ENCODE data around the gene SMG7.

SMG7 gene

GRCh38 chr1:183543619-183544204 is 71.4 kb downstream of the SMG7 start:
- H4K5ac ChIP-seq (ENCODE audit: low read length), result no peak overlapping the region
- H2BK5ac ChIP-seq (ENCODE audit: low read length), result no peak overlapping the region
- peak; percentile 68 for DNase-seq
- no peaks in the 10 kb centered on the region for H3K27me3 ChIP-seq (ENCODE audit: insufficient read depth, low read length, poor library complexity)
- no peak overlapping the region for H3K56ac ChIP-seq (ENCODE audit: low read length)
- H3K18ac ChIP-seq (ENCODE audit: low read length), result no peak overlapping the region
- no peaks in the 10 kb centered on the region for H3K79me2 ChIP-seq (ENCODE audit: control insufficient read depth, insufficient read depth, low read length)
- no peak overlapping the region for H3K4ac ChIP-seq (ENCODE audit: low read depth, low read length)
- no peak overlapping the region for H2BK15ac ChIP-seq (replicated peaks; ENCODE audit: low read depth)
- no peak overlapping the region for H3K4me2 ChIP-seq (ENCODE audit: low read length)
- H3K23ac ChIP-seq (ENCODE audit: low read length), result no peak overlapping the region
- H2AK5ac ChIP-seq (ENCODE audit: low read length), result no peak overlapping the region
- H3K27ac ChIP-seq (ENCODE audit: low read depth, low read length), result no peak overlapping the region
- H2BK120ac ChIP-seq (ENCODE audit: low read depth, low read length), result no peak overlapping the region
- H3K36me3 ChIP-seq (ENCODE audit: control insufficient read depth, insufficient read depth, low read length), result peaks cover 5% of the 10 kb centered on the region
- H3K9ac ChIP-seq (ENCODE audit: low read length), result no peak overlapping the region
- no peak overlapping the region for H3K4me3 ChIP-seq (ENCODE audit: low read length)
- no CpG with 5 or more reads among the region's 2 CpGs for WGBS (ENCODE audit: extremely low coverage, insufficient coverage, low lambda C conversion rate)
- no peaks in the 10 kb centered on the region for H3K4me1 ChIP-seq (ENCODE audit: control insufficient read depth, low read depth, low read length)
- no peak overlapping the region for H4K8ac ChIP-seq (ENCODE audit: low read depth, low read length)
- H3K79me1 ChIP-seq (ENCODE audit: low read length), result no peaks in the 10 kb centered on the region

DNA sequence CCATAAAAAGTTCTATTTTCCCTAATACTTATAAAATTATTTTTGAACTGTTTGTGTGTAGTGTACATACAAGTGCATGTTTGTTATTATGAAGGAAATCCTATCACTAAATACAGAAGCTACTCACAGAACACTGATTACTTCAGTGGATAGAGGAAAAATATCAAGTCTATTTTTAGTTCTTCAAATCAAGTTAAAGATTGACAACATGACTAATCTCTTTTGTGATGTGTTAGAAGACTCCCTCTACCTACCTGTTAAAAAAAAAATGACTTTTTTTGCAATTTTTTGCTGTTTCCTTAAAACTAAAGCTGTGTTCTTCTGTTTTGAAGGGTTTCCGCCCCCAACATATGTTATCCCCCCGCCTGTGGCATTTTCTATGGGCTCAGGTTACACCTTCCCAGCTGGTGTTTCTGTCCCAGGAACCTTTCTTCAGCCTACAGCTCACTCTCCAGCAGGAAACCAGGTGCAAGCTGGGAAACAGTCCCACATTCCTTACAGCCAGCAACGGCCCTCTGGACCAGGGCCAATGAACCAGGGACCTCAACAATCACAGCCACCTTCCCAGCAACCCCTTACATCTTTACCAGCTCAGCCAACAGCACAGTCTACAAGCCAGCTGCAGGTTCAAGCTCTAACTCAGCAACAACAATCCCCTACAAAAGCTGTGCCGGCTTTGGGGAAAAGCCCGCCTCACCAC is 72.4 kb downstream of the SMG7 start:
- Histone ChIP-seq H3K79me2 (ENCODE audit: control insufficient read depth, insufficient read depth, low read length) (no peaks in the 10 kb centered on the region), H3K27ac (ENCODE audit: low read depth, low read length) (no peak overlapping the region), H2BK5ac (ENCODE audit: low read length) (no peak overlapping the region), H3K4me3 (ENCODE audit: low read length) (no peak overlapping the region), H2BK15ac (replicated peaks; ENCODE audit: low read depth) (no peak overlapping the region), H3K36me3 (ENCODE audit: control insufficient read depth, insufficient read depth, low read length) (peaks cover 5% of the 10 kb centered on the region), H3K4me2 (ENCODE audit: low read length) (no peak overlapping the region), H3K27me3 (ENCODE audit: insufficient read depth, low read length, poor library complexity) (no peaks in the 10 kb centered on the region), H3K18ac (ENCODE audit: low read length) (no peak overlapping the region), H3K79me1 (ENCODE audit: low read length) (no peaks in the 10 kb centered on the region), H3K4ac (ENCODE audit: low read depth, low read length) (no peak overlapping the region), H3K56ac (ENCODE audit: low read length) (no peak overlapping the region), H3K9ac (ENCODE audit: low read length) (no peak overlapping the region), H3K4me1 (ENCODE audit: control insufficient read depth, low read depth, low read length) (no peaks in the 10 kb centered on the region), H2BK120ac (ENCODE audit: low read depth, low read length) (no peak overlapping the region), H3K23ac (ENCODE audit: low read length) (no peak overlapping the region), H4K8ac (ENCODE audit: low read depth, low read length) (no peak overlapping the region), H4K5ac (ENCODE audit: low read length) (no peak overlapping the region), H2AK5ac (ENCODE audit: low read length) (no peak overlapping the region)
- no CpG with 5 or more reads among the region's 5 CpGs for WGBS (ENCODE audit: extremely low coverage, insufficient coverage, low lambda C conversion rate)
- DNase-seq, result peak; percentile 30

DNA sequence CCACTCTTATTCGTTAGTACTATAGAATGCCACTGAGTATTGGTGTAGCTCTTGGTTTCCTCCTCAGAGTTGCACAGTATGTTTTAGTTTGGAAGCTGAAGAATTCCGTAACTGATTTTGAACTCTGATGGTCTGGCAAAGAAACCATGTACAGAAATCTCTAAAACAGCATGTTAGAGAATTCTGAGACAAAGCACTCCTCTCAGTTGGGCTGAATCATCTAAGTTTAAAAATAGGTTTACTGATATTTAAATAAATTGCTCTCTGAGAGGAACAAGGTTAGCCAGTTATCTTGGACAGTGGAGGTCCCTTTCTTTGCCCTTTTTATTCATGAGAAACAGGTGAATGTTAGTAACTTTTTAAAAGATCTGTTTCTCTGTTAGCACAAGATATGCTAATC is 74.1 kb downstream of the SMG7 start:
- Histone ChIP-seq H3K79me2 (ENCODE audit: control insufficient read depth, insufficient read depth, low read length) (no peaks in the 10 kb centered on the region), H2AK5ac (ENCODE audit: low read length) (no peak overlapping the region), H3K27ac (ENCODE audit: low read depth, low read length) (no peak overlapping the region), H3K56ac (ENCODE audit: low read length) (no peak overlapping the region), H3K4ac (ENCODE audit: low read depth, low read length) (no peak overlapping the region), H3K9ac (ENCODE audit: low read length) (no peak overlapping the region), H2BK120ac (ENCODE audit: low read depth, low read length) (no peak overlapping the region), H3K4me2 (ENCODE audit: low read length) (no peak overlapping the region), H3K4me1 (ENCODE audit: control insufficient read depth, low read depth, low read length) (no peaks in the 10 kb centered on the region), H3K79me1 (ENCODE audit: low read length) (no peaks in the 10 kb centered on the region), H3K27me3 (ENCODE audit: insufficient read depth, low read length, poor library complexity) (no peaks in the 10 kb centered on the region), H3K23ac (ENCODE audit: low read length) (no peak overlapping the region), H4K5ac (ENCODE audit: low read length) (no peak overlapping the region), H3K36me3 (ENCODE audit: control insufficient read depth, insufficient read depth, low read length) (peaks cover 6% of the 10 kb centered on the region), H2BK15ac (replicated peaks; ENCODE audit: low read depth) (no peak overlapping the region), H3K4me3 (ENCODE audit: low read length) (no peak overlapping the region), H4K8ac (ENCODE audit: low read depth, low read length) (no peak overlapping the region), H3K18ac (ENCODE audit: low read length) (no peak overlapping the region), H2BK5ac (ENCODE audit: low read length) (no peak overlapping the region)
- DNase-seq, result no peak
- no CpG with 5 or more reads among the region's 2 CpGs for WGBS (ENCODE audit: extremely low coverage, insufficient coverage, low lambda C conversion rate)

- H3K79me1 ChIP-seq (ENCODE audit: low read length), result no peaks in the 10 kb centered on the region
- H3K56ac ChIP-seq (ENCODE audit: low read length), result no peak overlapping the region
- no peaks in the 10 kb centered on the region for H3K4me1 ChIP-seq (ENCODE audit: control insufficient read depth, low read depth, low read length)
- H3K79me2 ChIP-seq (ENCODE audit: control insufficient read depth, insufficient read depth, low read length), result no peaks in the 10 kb centered on the region
- no peak overlapping the region for H2AK5ac ChIP-seq (ENCODE audit: low read length)
- no peak overlapping the region for H3K9ac ChIP-seq (ENCODE audit: low read length)
- H2BK120ac ChIP-seq (ENCODE audit: low read depth, low read length), result no peak overlapping the region
- no peak overlapping the region for H3K23ac ChIP-seq (ENCODE audit: low read length)
- no peak overlapping the region for H3K4me2 ChIP-seq (ENCODE audit: low read length)
- no peak overlapping the region for H2BK5ac ChIP-seq (ENCODE audit: low read length)
- no peak overlapping the region for H4K8ac ChIP-seq (ENCODE audit: low read depth, low read length)
- no peak for DNase-seq
- H3K27ac ChIP-seq (ENCODE audit: low read depth, low read length), result no peak overlapping the region
- H3K4me3 ChIP-seq (ENCODE audit: low read length), result no peak overlapping the region
- no peaks in the 10 kb centered on the region for H3K27me3 ChIP-seq (ENCODE audit: insufficient read depth, low read length, poor library complexity)
- WGBS (ENCODE audit: extremely low coverage, insufficient coverage, low lambda C conversion rate), result no CpG with 5 or more reads among the region's 1 CpG
- no peak overlapping the region for H4K5ac ChIP-seq (ENCODE audit: low read length)
- no peak overlapping the region for H2BK15ac ChIP-seq (replicated peaks; ENCODE audit: low read depth)
- H3K18ac ChIP-seq (ENCODE audit: low read length), result no peak overlapping the region
- no peak overlapping the region for H3K4ac ChIP-seq (ENCODE audit: low read depth, low read length)
- H3K36me3 ChIP-seq (ENCODE audit: control insufficient read depth, insufficient read depth, low read length), result peaks cover 6% of the 10 kb centered on the region
Observed at GRCh38 chr1:183548116-183548515, 75.8 kb downstream of the SMG7 start.

DNA sequence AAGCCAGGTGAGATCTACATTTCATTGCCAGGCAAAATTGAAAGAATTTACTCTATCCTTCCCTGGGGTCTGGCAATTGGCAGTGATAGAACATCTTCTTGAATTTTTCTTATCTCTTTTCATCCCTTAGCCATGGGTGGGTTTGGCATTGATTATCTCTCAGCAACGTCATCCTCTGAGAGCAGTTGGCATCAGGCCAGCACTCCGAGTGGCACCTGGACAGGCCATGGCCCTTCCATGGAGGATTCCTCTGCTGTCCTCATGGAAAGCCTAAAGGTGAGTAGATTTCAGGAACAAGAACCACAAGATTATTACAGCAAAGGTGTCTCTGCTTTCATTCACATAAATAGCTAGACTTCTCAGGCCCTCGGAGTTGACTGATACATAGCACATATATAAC is 78.6 kb downstream of the SMG7 start:
- Histone ChIP-seq H4K8ac (ENCODE audit: low read depth, low read length) (no peak overlapping the region), H3K56ac (ENCODE audit: low read length) (no peak overlapping the region), H3K4me1 (ENCODE audit: control insufficient read depth, low read depth, low read length) (no peaks in the 10 kb centered on the region), H4K5ac (ENCODE audit: low read length) (no peak overlapping the region), H3K4me3 (ENCODE audit: low read length) (no peak overlapping the region), H3K79me2 (ENCODE audit: control insufficient read depth, insufficient read depth, low read length) (no peaks in the 10 kb centered on the region), H2BK15ac (replicated peaks; ENCODE audit: low read depth) (no peak overlapping the region), H3K4ac (ENCODE audit: low read depth, low read length) (no peak overlapping the region), H3K79me1 (ENCODE audit: low read length) (no peaks in the 10 kb centered on the region), H2BK120ac (ENCODE audit: low read depth, low read length) (no peak overlapping the region), H2AK5ac (ENCODE audit: low read length) (no peak overlapping the region), H3K36me3 (ENCODE audit: control insufficient read depth, insufficient read depth, low read length) (peaks cover 2% of the 10 kb centered on the region), H3K9ac (ENCODE audit: low read length) (no peak overlapping the region), H3K18ac (ENCODE audit: low read length) (no peak overlapping the region), H3K27me3 (ENCODE audit: insufficient read depth, low read length, poor library complexity) (no peaks in the 10 kb centered on the region), H3K4me2 (ENCODE audit: low read length) (no peak overlapping the region), H3K23ac (ENCODE audit: low read length) (no peak overlapping the region), H2BK5ac (ENCODE audit: low read length) (no peak overlapping the region), H3K27ac (ENCODE audit: low read depth, low read length) (no peak overlapping the region)
- no CpG with 5 or more reads among the region's 3 CpGs for WGBS (ENCODE audit: extremely low coverage, insufficient coverage, low lambda C conversion rate)
- no peak for DNase-seq

DNA sequence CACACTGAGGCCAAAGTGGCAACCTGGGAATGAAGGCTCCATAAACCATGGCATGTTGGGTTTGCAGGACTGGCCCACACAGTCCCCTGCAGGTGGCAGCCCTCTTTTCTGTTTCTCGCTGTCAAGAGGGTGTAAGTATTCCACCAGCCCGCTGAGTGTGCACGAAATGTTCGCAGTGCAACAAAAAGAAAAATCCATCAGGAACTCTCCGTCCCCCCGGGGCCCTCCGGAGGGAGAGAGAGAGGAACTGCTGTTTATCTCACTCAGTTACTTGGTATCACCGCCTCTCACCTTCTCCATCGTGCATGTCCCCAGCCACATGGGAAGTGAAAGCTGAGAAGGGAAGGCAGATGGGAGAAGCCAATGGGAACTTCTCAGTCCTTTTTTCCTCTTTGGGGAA is 79.6 kb downstream of the SMG7 start:
- Histone ChIP-seq H3K18ac (ENCODE audit: low read length) (no peak overlapping the region), H3K27ac (ENCODE audit: low read depth, low read length) (no peak overlapping the region), H2BK120ac (ENCODE audit: low read depth, low read length) (no peak overlapping the region), H4K5ac (ENCODE audit: low read length) (no peak overlapping the region), H2BK15ac (replicated peaks; ENCODE audit: low read depth) (no peak overlapping the region), H3K36me3 (ENCODE audit: control insufficient read depth, insufficient read depth, low read length) (peaks cover 2% of the 10 kb centered on the region), H3K9ac (ENCODE audit: low read length) (no peak overlapping the region), H3K56ac (ENCODE audit: low read length) (no peak overlapping the region), H3K79me2 (ENCODE audit: control insufficient read depth, insufficient read depth, low read length) (no peaks in the 10 kb centered on the region), H3K4me2 (ENCODE audit: low read length) (no peak overlapping the region), H3K27me3 (ENCODE audit: insufficient read depth, low read length, poor library complexity) (no peaks in the 10 kb centered on the region), H3K4me3 (ENCODE audit: low read length) (no peak overlapping the region), H3K79me1 (ENCODE audit: low read length) (no peaks in the 10 kb centered on the region), H4K8ac (ENCODE audit: low read depth, low read length) (no peak overlapping the region), H2AK5ac (ENCODE audit: low read length) (no peak overlapping the region), H3K4ac (ENCODE audit: low read depth, low read length) (no peak overlapping the region), H2BK5ac (ENCODE audit: low read length) (no peak overlapping the region), H3K4me1 (ENCODE audit: control insufficient read depth, low read depth, low read length) (no peaks in the 10 kb centered on the region), H3K23ac (ENCODE audit: low read length) (no peak overlapping the region)
- WGBS (ENCODE audit: extremely low coverage, insufficient coverage, low lambda C conversion rate), result no CpG with 5 or more reads among the region's 9 CpGs
- no peak for DNase-seq

Data from mesendoderm (in vitro differentiated cells).